HEK293 (cell line): ENCODE results near the gene NDUFB6.

Experiments
- CTCF ChIA-PET: fragments of 350-600 bp; formaldehyde crosslinking; extraction: SDS; loops from one replicate; lab custom pipeline; 2021; ENCODE audit warnings: antibody characterized with exemption; lab: Yijun Ruan, JAX
- POLR2A ChIA-PET: fragments of 300-600 bp; formaldehyde crosslinking; extraction: SDS; loops from one replicate; lab custom pipeline; 2020; ENCODE audit warnings: antibody characterized with exemption, inconsistent platforms; lab: Yijun Ruan, JAX
- H3K27ac ChIP-seq: fragments of 200-500 bp; sonication (Bioruptor generic); 2 replicates; pipeline ENCODE4 v1.5.1; 2014; ENCODE audit warnings: low read depth, low read length, control low read depth, inconsistent platforms; ENCODE audit errors: extremely low read depth
- H3K36me3 ChIP-seq, 2 experiments: fragments of 200-500 bp in 1 of 2; sonication (Bioruptor generic) in 1 of 2; 1 replicate in 1 of 2; 2 replicates in 1 of 2; pipeline ENCODE4 v1.5.1; 2014 to 2017; ENCODE audit warnings: inconsistent platforms in 2 of 2, low read length in 2 of 2; ENCODE audit not compliant: control insufficient read depth in 2 of 2, insufficient read depth in 1 of 2
- H3K4me1 ChIP-seq: fragments of 200-500 bp; sonication (Bioruptor generic); 2 replicates; pipeline ENCODE4 v1.5.1; 2014; ENCODE audit warnings: mild to moderate bottlenecking, low read length, inconsistent platforms; ENCODE audit not compliant: control insufficient read depth, insufficient read depth
- H3K4me3 ChIP-seq: 2 replicates; pipeline ENCODE4 v1.5.1; 2011; ENCODE audit warnings: low read depth, mild to moderate bottlenecking, control low read depth, low read length, moderate library complexity
- H3K9me3 ChIP-seq: fragments of 200-500 bp; sonication (Bioruptor generic); 2 replicates; pipeline ENCODE4 v1.5.1; 2014; ENCODE audit warnings: low read depth, low read length, inconsistent platforms; ENCODE audit not compliant: control insufficient read depth, insufficient read depth
- GLIS1 ChIP-seq: fragments of 450-650 bp; formaldehyde crosslinking; IDR thresholded peaks from 2 replicates; pipeline ENCODE4 v1.5.1; 2016; ENCODE audit warnings: missing biosample characterization, missing genetic modification characterization
- GLIS2 ChIP-seq: fragments of 450-650 bp; formaldehyde crosslinking; IDR thresholded peaks from 2 replicates; pipeline ENCODE4 v1.5.1; 2016; ENCODE audit warnings: missing biosample characterization, missing genetic modification characterization
- KLF8 ChIP-seq: fragments of 450-650 bp; formaldehyde crosslinking; IDR thresholded peaks from 2 replicates; pipeline ENCODE4 v1.5.1; 2016; ENCODE audit warnings: missing biosample characterization, missing genetic modification characterization
- SP3 ChIP-seq: fragments of 450-650 bp; formaldehyde crosslinking; IDR thresholded peaks from 2 replicates; pipeline ENCODE4 v1.5.1; 2016; ENCODE audit warnings: missing biosample characterization, missing genetic modification characterization
- ZBTB11 ChIP-seq: fragments of 450-650 bp; formaldehyde crosslinking; conservative IDR thresholded peaks from 2 replicates; pipeline ENCODE4 v1.5.1; 2016; ENCODE audit warnings: low read depth, missing biosample characterization, missing genetic modification characterization
- ZBTB8A ChIP-seq: fragments of 450-650 bp; formaldehyde crosslinking; IDR thresholded peaks from 2 replicates; pipeline ENCODE4 v1.5.1; 2016; ENCODE audit warnings: missing biosample characterization, missing genetic modification characterization
- ZFHX2 ChIP-seq: fragments of 450-650 bp; formaldehyde crosslinking; conservative IDR thresholded peaks from 2 replicates; pipeline ENCODE4 v1.5.1; 2016; ENCODE audit warnings: missing biosample characterization, missing genetic modification characterization
- ZNF10 ChIP-seq: fragments of 450-650 bp; formaldehyde crosslinking; IDR thresholded peaks from 2 replicates; pipeline ENCODE4 v1.5.1; 2017; ENCODE audit warnings: missing biosample characterization, missing genetic modification characterization
- ZNF18 ChIP-seq: fragments of 450-650 bp; formaldehyde crosslinking; IDR thresholded peaks from 2 replicates; pipeline ENCODE4 v1.5.1; 2016; ENCODE audit warnings: missing biosample characterization, missing genetic modification characterization
- ZNF19 ChIP-seq: fragments of 450-650 bp; formaldehyde crosslinking; IDR thresholded peaks from 2 replicates; pipeline ENCODE4; 2016; ENCODE audit warnings: missing biosample characterization, missing genetic modification characterization, low read depth
- ZNF280C ChIP-seq: fragments of 450-650 bp; formaldehyde crosslinking; IDR thresholded peaks from 2 replicates; pipeline ENCODE4 v1.5.1; 2016; ENCODE audit warnings: missing biosample characterization, missing genetic modification characterization
- ZNF366 ChIP-seq: fragments of 450-650 bp; formaldehyde crosslinking; conservative IDR thresholded peaks from 2 replicates; pipeline ENCODE4 v1.5.1; 2016; ENCODE audit warnings: missing biosample characterization, missing genetic modification characterization
- ZNF423 ChIP-seq: fragments of 450-650 bp; formaldehyde crosslinking; IDR thresholded peaks from 2 replicates; pipeline ENCODE4 v1.5.1; 2016; ENCODE audit warnings: missing biosample characterization, missing genetic modification characterization
- ZNF473 ChIP-seq: fragments of 450-650 bp; formaldehyde crosslinking; IDR thresholded peaks from 2 replicates; pipeline ENCODE4 v1.5.1; 2017; ENCODE audit warnings: missing biosample characterization, missing genetic modification characterization
- ZNF530 ChIP-seq: fragments of 450-650 bp; formaldehyde crosslinking; IDR thresholded peaks from 2 replicates; pipeline ENCODE4 v1.5.1; 2016; ENCODE audit warnings: low read depth, missing biosample characterization, missing genetic modification characterization
- ZNF560 ChIP-seq: fragments of 450-650 bp; formaldehyde crosslinking; IDR thresholded peaks from 2 replicates; pipeline ENCODE4 v1.5.1; 2017; ENCODE audit warnings: missing biosample characterization, missing genetic modification characterization, borderline replicate concordance
- ZNF596 ChIP-seq: fragments of 450-650 bp; IDR thresholded peaks from 2 replicates; pipeline ENCODE4 v1.5.0; 2018; ENCODE audit warnings: missing biosample characterization, mild to moderate bottlenecking, missing genetic modification characterization, moderate library complexity
- ZNF621 ChIP-seq: fragments of 450-650 bp; formaldehyde crosslinking; IDR thresholded peaks from 2 replicates; pipeline ENCODE4 v1.5.1; 2017; ENCODE audit warnings: missing biosample characterization, missing genetic modification characterization
- ZNF629 ChIP-seq: fragments of 450-650 bp; formaldehyde crosslinking; IDR thresholded peaks from 2 replicates; pipeline ENCODE4 v1.5.1; 2017; ENCODE audit warnings: missing biosample characterization, missing genetic modification characterization
- ZNF639 ChIP-seq: fragments of 450-650 bp; formaldehyde crosslinking; IDR thresholded peaks from 2 replicates; pipeline ENCODE4 v1.5.1; 2016; ENCODE audit warnings: missing biosample characterization, missing genetic modification characterization
- ZNF701 ChIP-seq: fragments of 450-650 bp; formaldehyde crosslinking; IDR thresholded peaks from 2 replicates; pipeline ENCODE4 v1.5.1; 2016; ENCODE audit warnings: missing biosample characterization, missing genetic modification characterization
- ZNF843 ChIP-seq: fragments of 450-650 bp; formaldehyde crosslinking; IDR thresholded peaks from 2 replicates; pipeline ENCODE4 v1.5.1; 2016; ENCODE audit warnings: missing biosample characterization, missing genetic modification characterization

The NDUFB6 gene

GRCh38 chr9:32574858-32575257 is 1.9 kb upstream of the NDUFB6 start:
- POLR2A ChIA-PET = interaction anchor here (0.6 to 0.7 kb wide), 2 partner anchors 191 to 196 kb away, joined by 4 to 5 read pairs; partner anchors contain the start of gene ACO1
- CTCF ChIA-PET = interaction anchor here (0.8 to 4.0 kb wide), 8 partner anchors 14 to 394 kb away, joined by 3 to 122 read pairs (median 4); partner anchors contain the start of gene RIGI
- H3K4me3 ChIP-seq = no peak overlapping the region
- TF ChIP-seq ZNF19 (tag by site-specific recombination) (no peak), ZNF639 (no peak), ZNF10 (no peak)
- peaks cover 4% of the 10 kb centered on the region; the same call in 1 of the 2 replicates for H3K4me1 ChIP-seq
- peaks cover 0 to 6% of the 10 kb centered on the region in 2 experiments; a peak in 1 of 3 replicates for H3K36me3 ChIP-seq
- no peaks in the 10 kb centered on the region for H3K9me3 ChIP-seq
- no peak overlapping the region for H3K27ac ChIP-seq

GRCh38 chr9:32573821-32574220 is 862 bp upstream of the NDUFB6 start:
- CTCF ChIA-PET = interaction anchor here (0.7 to 4.0 kb wide), 8 partner anchors 10 to 652 kb away, joined by 3 to 122 read pairs (median 8); partner anchors contain the start of gene RIGI
- no peaks in the 10 kb centered on the region for H3K9me3 ChIP-seq
- POLR2A ChIA-PET = interaction anchor here (2.3 kb wide), 1 partner anchor 10 kb away, joined by 11 read pairs; no protein-coding TSS in a partner anchor
- TF ChIP-seq ZNF423 (tag by site-specific recombination) = no peak
- TF ChIP-seq GLIS2 (tag by site-specific recombination) = no peak
- no peak for TF ChIP-seq ZNF560 (tag by site-specific recombination)
- no peak for TF ChIP-seq ZNF530 (tag by site-specific recombination)
- TF ChIP-seq GLIS1 = no peak
- no peak for TF ChIP-seq ZNF596
- TF ChIP-seq KLF8 (tag by site-specific recombination) = no peak
- no peak for TF ChIP-seq ZNF843 (tag by site-specific recombination)
- no peak for TF ChIP-seq ZNF701 (tag by site-specific recombination)
- TF ChIP-seq ZNF621 (tag by site-specific recombination) = no peak
- TF ChIP-seq ZNF280C (tag by site-specific recombination) = no peak
- TF ChIP-seq ZFHX2 = no peak
- TF ChIP-seq ZBTB11 (tag by site-specific recombination) = no peak
- TF ChIP-seq SP3 (tag by site-specific recombination) = no peak
- no peak for TF ChIP-seq ZNF629
- no peak for TF ChIP-seq ZNF473 (tag by site-specific recombination)
- no peak for TF ChIP-seq ZBTB8A
- no peak for TF ChIP-seq ZNF366 (tag by site-specific recombination)
- no peak for TF ChIP-seq ZNF18
- H3K27ac ChIP-seq = no peak overlapping the region
- peaks cover 0 to 14% of the 10 kb centered on the region in 2 experiments; a peak in 2 of 3 replicates for H3K36me3 ChIP-seq
- peaks cover 4% of the 10 kb centered on the region; the same call in 1 of the 2 replicates for H3K4me1 ChIP-seq
- no peak overlapping the region for H3K4me3 ChIP-seq
